HEK293 (cell line): Measurements from ENCODE around the gene GLDC.

Experiments used
- CTCF ChIA-PET: fragments of 350-600 bp; formaldehyde crosslinking; extraction: SDS; loops from one replicate; lab custom pipeline; 2021; ENCODE audit warnings: antibody characterized with exemption; lab: Yijun Ruan, JAX
- POLR2A ChIA-PET: fragments of 300-600 bp; formaldehyde crosslinking; extraction: SDS; loops from one replicate; lab custom pipeline; 2020; ENCODE audit warnings: antibody characterized with exemption, inconsistent platforms; lab: Yijun Ruan, JAX
- H3K27ac ChIP-seq: fragments of 200-500 bp; sonication (Bioruptor generic); 2 replicates; pipeline ENCODE4 v1.5.1; 2014; ENCODE audit warnings: low read depth, low read length, control low read depth, inconsistent platforms; ENCODE audit errors: extremely low read depth
- H3K36me3 ChIP-seq, 2 experiments: fragments of 200-500 bp in 1 of 2; sonication (Bioruptor generic) in 1 of 2; 1 replicate in 1 of 2; 2 replicates in 1 of 2; pipeline ENCODE4 v1.5.1; 2014 to 2017; ENCODE audit warnings: inconsistent platforms in 2 of 2, low read length in 2 of 2; ENCODE audit not compliant: control insufficient read depth in 2 of 2, insufficient read depth in 1 of 2
- H3K4me1 ChIP-seq: fragments of 200-500 bp; sonication (Bioruptor generic); 2 replicates; pipeline ENCODE4 v1.5.1; 2014; ENCODE audit warnings: mild to moderate bottlenecking, low read length, inconsistent platforms; ENCODE audit not compliant: control insufficient read depth, insufficient read depth
- H3K4me3 ChIP-seq: 2 replicates; pipeline ENCODE4 v1.5.1; 2011; ENCODE audit warnings: low read depth, mild to moderate bottlenecking, control low read depth, low read length, moderate library complexity
- H3K9me3 ChIP-seq: fragments of 200-500 bp; sonication (Bioruptor generic); 2 replicates; pipeline ENCODE4 v1.5.1; 2014; ENCODE audit warnings: low read depth, low read length, inconsistent platforms; ENCODE audit not compliant: control insufficient read depth, insufficient read depth
- OSR2 ChIP-seq: fragments of 450-650 bp; formaldehyde crosslinking; IDR thresholded peaks from 2 replicates; pipeline ENCODE4 v1.5.1; 2016; ENCODE audit warnings: missing biosample characterization, missing genetic modification characterization
- SP2 ChIP-seq: fragments of 450-650 bp; formaldehyde crosslinking; IDR thresholded peaks from 2 replicates; pipeline ENCODE4 v1.5.1; 2016; ENCODE audit warnings: missing biosample characterization, missing genetic modification characterization
- ZBTB8A ChIP-seq: fragments of 450-650 bp; formaldehyde crosslinking; IDR thresholded peaks from 2 replicates; pipeline ENCODE4 v1.5.1; 2016; ENCODE audit warnings: missing biosample characterization, missing genetic modification characterization
- ZFHX2 ChIP-seq: fragments of 450-650 bp; formaldehyde crosslinking; conservative IDR thresholded peaks from 2 replicates; pipeline ENCODE4 v1.5.1; 2016; ENCODE audit warnings: missing biosample characterization, missing genetic modification characterization
- ZIC2 ChIP-seq: fragments of 450-650 bp; formaldehyde crosslinking; IDR thresholded peaks from 2 replicates; pipeline ENCODE4 v1.5.1; 2016; ENCODE audit warnings: missing biosample characterization, missing genetic modification characterization
- ZNF114 ChIP-seq: fragments of 450-650 bp; formaldehyde crosslinking; IDR thresholded peaks from 2 replicates; pipeline ENCODE4 v1.5.0; 2017; ENCODE audit warnings: missing biosample characterization, missing genetic modification characterization
- ZNF239 ChIP-seq: fragments of 450-650 bp; formaldehyde crosslinking; IDR thresholded peaks from 2 replicates; pipeline ENCODE4 v1.5.1; 2016; ENCODE audit warnings: missing biosample characterization, missing genetic modification characterization
- ZNF302 ChIP-seq: fragments of 450-650 bp; formaldehyde crosslinking; IDR thresholded peaks from 2 replicates; pipeline ENCODE4 v1.5.1; 2016; ENCODE audit warnings: missing biosample characterization, missing genetic modification characterization, low read depth
- ZNF391 ChIP-seq: fragments of 450-650 bp; formaldehyde crosslinking; IDR thresholded peaks from 2 replicates; pipeline ENCODE4 v1.5.1; 2016; ENCODE audit warnings: low read depth, missing biosample characterization, missing genetic modification characterization, borderline replicate concordance
- ZNF488 ChIP-seq: fragments of 450-650 bp; formaldehyde crosslinking; IDR thresholded peaks from 2 replicates; pipeline ENCODE4 v1.5.1; 2016; ENCODE audit warnings: missing biosample characterization, missing genetic modification characterization
- ZNF514 ChIP-seq: fragments of 450-650 bp; formaldehyde crosslinking; IDR thresholded peaks from 2 replicates; pipeline ENCODE4 v1.5.1; 2016; ENCODE audit warnings: missing biosample characterization, missing genetic modification characterization
- ZNF596 ChIP-seq: fragments of 450-650 bp; IDR thresholded peaks from 2 replicates; pipeline ENCODE4 v1.5.0; 2018; ENCODE audit warnings: missing biosample characterization, mild to moderate bottlenecking, missing genetic modification characterization, moderate library complexity
- ZNF600 ChIP-seq: fragments of 450-650 bp; formaldehyde crosslinking; IDR thresholded peaks from 2 replicates; pipeline ENCODE4 v1.5.1; 2016; ENCODE audit warnings: missing biosample characterization, missing genetic modification characterization
- ZNF654 ChIP-seq: fragments of 450-650 bp; formaldehyde crosslinking; IDR thresholded peaks from 2 replicates; pipeline ENCODE4 v1.5.1; 2016; ENCODE audit warnings: low read depth, missing biosample characterization, missing genetic modification characterization
- ZNF747 ChIP-seq: fragments of 450-650 bp; formaldehyde crosslinking; IDR thresholded peaks from 2 replicates; pipeline ENCODE4 v1.5.1; 2016; ENCODE audit warnings: missing biosample characterization, missing genetic modification characterization
- ZNF76 ChIP-seq: fragments of 450-650 bp; formaldehyde crosslinking; IDR thresholded peaks from 2 replicates; pipeline ENCODE4; 2016; ENCODE audit warnings: low read depth, missing biosample characterization, missing genetic modification characterization, borderline replicate concordance
- ZNF830 ChIP-seq: fragments of 450-650 bp; IDR thresholded peaks from 2 replicates; pipeline ENCODE4 v1.5.0; 2018; ENCODE audit warnings: missing biosample characterization, missing genetic modification characterization, low read depth, mild to moderate bottlenecking, moderate library complexity
- TF ChIP-seq, protein P1 (sequence below): fragments of 450-650 bp; formaldehyde crosslinking; IDR thresholded peaks from 2 replicates; pipeline ENCODE4 v1.5.1; 2016; ENCODE audit warnings: missing biosample characterization, missing genetic modification characterization, borderline replicate concordance
- TF ChIP-seq, protein P2 (sequence below): fragments of 450-650 bp; formaldehyde crosslinking; IDR thresholded peaks from 2 replicates; pipeline ENCODE4; 2016; ENCODE audit warnings: missing biosample characterization, missing genetic modification characterization
- TF ChIP-seq, protein P3 (sequence below): fragments of 450-650 bp; formaldehyde crosslinking; IDR thresholded peaks from 2 replicates; pipeline ENCODE4 v1.5.1; 2017; ENCODE audit warnings: missing biosample characterization, missing genetic modification characterization
- TF ChIP-seq, protein P4 (sequence below): fragments of 450-650 bp; formaldehyde crosslinking; IDR thresholded peaks from 2 replicates; pipeline ENCODE4 v1.5.1; 2016; ENCODE audit warnings: missing biosample characterization, missing genetic modification characterization

The GLDC gene

GRCh38 chr9:6549106-6549800 lies 96.3 kb downstream of the GLDC start:
- CTCF ChIA-PET = no interaction called here
- POLR2A ChIA-PET = no interaction called here
- peaks cover 0 to 14% of the 10 kb centered on the region in 2 experiments; a peak in 2 of 3 replicates for H3K36me3 ChIP-seq

GRCh38 chr9:6545017-6545691 lies 100.4 kb downstream of the GLDC start:
- Histone ChIP-seq H3K27ac (no peak overlapping the region), H3K36me3 (peaks cover 0 to 14% of the 10 kb centered on the region in 2 experiments; a peak in 2 of 3 replicates), H3K4me3 (no peak overlapping the region), H3K9me3 (no peaks in the 10 kb centered on the region), H3K4me1 (no peaks in the 10 kb centered on the region)
- POLR2A ChIA-PET = no interaction called here
- CTCF ChIA-PET = interaction anchor here (0.6 to 1.0 kb wide), 2 partner anchors 23 to 41 kb away, joined by 3 to 4 read pairs; no protein-coding TSS in a partner anchor
- TF ChIP-seq ZBTB8A (tag by site-specific recombination) (no peak), ZNF114 (tag by site-specific recombination) (no peak), ZNF596 (tag by site-specific recombination) (no peak), ZNF747 (tag by site-specific recombination) (no peak), ZNF239 (tag by site-specific recombination) (no peak), ZIC2 (tag by site-specific recombination) (no peak), ZNF76 (tag by site-specific recombination) (no peak), ZNF654 (tag by site-specific recombination) (no peak), ZNF488 (tag by site-specific recombination) (no peak), ZNF391 (tag by site-specific recombination) (no peak), ZNF830 (tag by site-specific recombination) (no peak), ZNF514 (no peak), ZNF302 (tag by site-specific recombination) (no peak), OSR2 (no peak)
- TF ChIP-seq, protein P1, sequence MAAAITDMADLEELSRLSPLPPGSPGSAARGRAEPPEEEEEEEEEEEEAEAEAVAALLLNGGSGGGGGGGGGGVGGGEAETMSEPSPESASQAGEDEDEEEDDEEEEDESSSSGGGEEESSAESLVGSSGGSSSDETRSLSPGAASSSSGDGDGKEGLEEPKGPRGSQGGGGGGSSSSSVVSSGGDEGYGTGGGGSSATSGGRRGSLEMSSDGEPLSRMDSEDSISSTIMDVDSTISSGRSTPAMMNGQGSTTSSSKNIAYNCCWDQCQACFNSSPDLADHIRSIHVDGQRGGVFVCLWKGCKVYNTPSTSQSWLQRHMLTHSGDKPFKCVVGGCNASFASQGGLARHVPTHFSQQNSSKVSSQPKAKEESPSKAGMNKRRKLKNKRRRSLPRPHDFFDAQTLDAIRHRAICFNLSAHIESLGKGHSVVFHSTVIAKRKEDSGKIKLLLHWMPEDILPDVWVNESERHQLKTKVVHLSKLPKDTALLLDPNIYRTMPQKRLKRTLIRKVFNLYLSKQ (tag by site-specific recombination) = no peak
- TF ChIP-seq, protein P2, sequence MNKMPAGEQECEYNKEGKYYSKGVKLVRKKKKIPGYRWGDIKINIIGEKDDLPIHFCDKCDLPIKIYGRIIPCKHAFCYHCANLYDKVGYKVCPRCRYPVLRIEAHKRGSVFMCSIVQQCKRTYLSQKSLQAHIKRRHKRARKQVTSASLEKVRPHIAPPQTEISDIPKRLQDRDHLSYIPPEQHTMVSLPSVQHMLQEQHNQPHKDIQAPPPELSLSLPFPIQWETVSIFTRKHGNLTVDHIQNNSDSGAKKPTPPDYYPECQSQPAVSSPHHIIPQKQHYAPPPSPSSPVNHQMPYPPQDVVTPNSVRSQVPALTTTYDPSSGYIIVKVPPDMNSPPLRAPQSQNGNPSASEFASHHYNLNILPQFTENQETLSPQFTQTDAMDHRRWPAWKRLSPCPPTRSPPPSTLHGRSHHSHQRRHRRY (tag by site-specific recombination) = no peak
- TF ChIP-seq, protein P3, sequence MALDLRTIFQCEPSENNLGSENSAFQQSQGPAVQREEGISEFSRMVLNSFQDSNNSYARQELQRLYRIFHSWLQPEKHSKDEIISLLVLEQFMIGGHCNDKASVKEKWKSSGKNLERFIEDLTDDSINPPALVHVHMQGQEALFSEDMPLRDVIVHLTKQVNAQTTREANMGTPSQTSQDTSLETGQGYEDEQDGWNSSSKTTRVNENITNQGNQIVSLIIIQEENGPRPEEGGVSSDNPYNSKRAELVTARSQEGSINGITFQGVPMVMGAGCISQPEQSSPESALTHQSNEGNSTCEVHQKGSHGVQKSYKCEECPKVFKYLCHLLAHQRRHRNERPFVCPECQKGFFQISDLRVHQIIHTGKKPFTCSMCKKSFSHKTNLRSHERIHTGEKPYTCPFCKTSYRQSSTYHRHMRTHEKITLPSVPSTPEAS (tag by site-specific recombination) = no peak

More at GRCh38 chr9:6549106-6549800, 96.3 kb downstream of the GLDC start:
- Histone ChIP-seq H3K4me1 (peaks cover 15% of the 10 kb centered on the region), H3K9me3 (no peaks in the 10 kb centered on the region), H3K4me3 (no peak overlapping the region), H3K27ac (no peak overlapping the region)
- TF ChIP-seq ZFHX2 (tag by site-specific recombination) = 0 out of 2 replicates have a peak, but pooled peaks have one; percentile 9
- TF ChIP-seq, protein P4, sequence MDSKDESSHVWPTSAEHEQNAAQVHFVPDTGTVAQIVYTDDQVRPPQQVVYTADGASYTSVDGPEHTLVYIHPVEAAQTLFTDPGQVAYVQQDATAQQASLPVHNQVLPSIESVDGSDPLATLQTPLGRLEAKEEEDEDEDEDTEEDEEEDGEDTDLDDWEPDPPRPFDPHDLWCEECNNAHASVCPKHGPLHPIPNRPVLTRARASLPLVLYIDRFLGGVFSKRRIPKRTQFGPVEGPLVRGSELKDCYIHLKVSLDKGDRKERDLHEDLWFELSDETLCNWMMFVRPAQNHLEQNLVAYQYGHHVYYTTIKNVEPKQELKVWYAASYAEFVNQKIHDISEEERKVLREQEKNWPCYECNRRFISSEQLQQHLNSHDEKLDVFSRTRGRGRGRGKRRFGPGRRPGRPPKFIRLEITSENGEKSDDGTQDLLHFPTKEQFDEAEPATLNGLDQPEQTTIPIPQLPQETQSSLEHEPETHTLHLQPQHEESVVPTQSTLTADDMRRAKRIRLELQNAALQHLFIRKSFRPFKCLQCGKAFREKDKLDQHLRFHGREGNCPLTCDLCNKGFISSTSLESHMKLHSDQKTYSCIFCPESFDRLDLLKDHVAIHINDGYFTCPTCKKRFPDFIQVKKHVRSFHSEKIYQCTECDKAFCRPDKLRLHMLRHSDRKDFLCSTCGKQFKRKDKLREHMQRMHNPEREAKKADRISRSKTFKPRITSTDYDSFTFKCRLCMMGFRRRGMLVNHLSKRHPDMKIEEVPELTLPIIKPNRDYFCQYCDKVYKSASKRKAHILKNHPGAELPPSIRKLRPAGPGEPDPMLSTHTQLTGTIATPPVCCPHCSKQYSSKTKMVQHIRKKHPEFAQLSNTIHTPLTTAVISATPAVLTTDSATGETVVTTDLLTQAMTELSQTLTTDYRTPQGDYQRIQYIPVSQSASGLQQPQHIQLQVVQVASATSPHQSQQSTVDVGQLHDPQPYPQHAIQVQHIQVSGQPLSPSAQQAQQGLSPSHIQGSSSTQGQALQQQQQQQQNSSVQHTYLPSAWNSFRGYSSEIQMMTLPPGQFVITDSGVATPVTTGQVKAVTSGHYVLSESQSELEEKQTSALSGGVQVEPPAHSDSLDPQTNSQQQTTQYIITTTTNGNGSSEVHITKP (tag by site-specific recombination) = peak; percentile 47; the same call in 1 of the 2 replicates
- TF ChIP-seq SP2 (tag by site-specific recombination) = no peak
- no peak for TF ChIP-seq ZNF600 (tag by site-specific recombination)
